Neuronal stem cell (in vitro differentiated cells): ENCODE measurements around the gene EFNA5.

ENCODE experiments used
- DNase-seq: peaks from one replicate; pipeline ENCODE4 v3.0.0-alpha.2; 2013; ENCODE audit warnings: low spot score
- H2AFZ ChIP-seq: one replicate; pipeline ENCODE4 v1.6.1; 2013; ENCODE audit warnings: mild to moderate bottlenecking, low read length, inconsistent platforms
- H2AK5ac ChIP-seq: 2 replicates; pipeline ENCODE4 v1.6.1; 2013; ENCODE audit warnings: low read depth, mild to moderate bottlenecking, inconsistent platforms, low read length, moderate library complexity, mixed read lengths
- H2BK120ac ChIP-seq: 2 replicates; pipeline ENCODE4 v1.6.1; 2013; ENCODE audit warnings: low read depth, mild to moderate bottlenecking, inconsistent platforms, low read length, moderate library complexity, mixed read lengths
- H2BK12ac ChIP-seq: one replicate; pipeline ENCODE4 v1.6.1; 2013; ENCODE audit warnings: low read length, inconsistent platforms
- H2BK15ac ChIP-seq: 2 replicates; pipeline ENCODE4 v1.6.1; 2013; ENCODE audit warnings: mild to moderate bottlenecking, low read length, inconsistent platforms, mixed read lengths
- H2BK5ac ChIP-seq: one replicate; pipeline ENCODE4 v1.6.1; 2013; ENCODE audit warnings: inconsistent platforms, mild to moderate bottlenecking, low read length, moderate library complexity
- H3K14ac ChIP-seq: one replicate; pipeline ENCODE4 v1.6.1; 2013; ENCODE audit warnings: low read length, inconsistent platforms
- H3K18ac ChIP-seq: 2 replicates; pipeline ENCODE4 v1.6.1; 2013; ENCODE audit warnings: low read length, inconsistent platforms
- H3K23ac ChIP-seq: 2 replicates; pipeline ENCODE4 v1.6.1; 2013; ENCODE audit warnings: low read depth, mild to moderate bottlenecking, mixed read lengths, low read length, inconsistent platforms; ENCODE audit not compliant: poor library complexity
- H3K27ac ChIP-seq: replicated peaks from 3 replicates; pipeline ENCODE4 v1.5.1; 2013; ENCODE audit warnings: low read length, inconsistent platforms
- H3K27me3 ChIP-seq, 3 experiments: 2 replicates each; pipeline ENCODE4 v1.6.1; 2013; ENCODE audit warnings: low read length in 3 of 3, mild to moderate bottlenecking in 2 of 3, inconsistent platforms in 1 of 3, low read depth in 1 of 3, mixed read lengths in 1 of 3, moderate library complexity in 1 of 3; ENCODE audit not compliant: control insufficient read depth in 3 of 3, insufficient read depth in 3 of 3
- H3K36me3 ChIP-seq, 2 donors: replicated peaks in 1 of 2; 2 replicates each; pipeline ENCODE4 v1.6.1; 2013; ENCODE audit warnings: low read length in 2 of 2; ENCODE audit not compliant: control insufficient read depth in 2 of 2, insufficient read depth in 2 of 2
- H3K4ac ChIP-seq: 2 replicates; pipeline ENCODE4 v1.6.1; 2013; ENCODE audit warnings: inconsistent platforms, mild to moderate bottlenecking, low read length, moderate library complexity
- H3K4me1 ChIP-seq, 2 donors: 1 replicate in 1 of 2; 2 replicates in 1 of 2; pipeline ENCODE4 v1.6.1; 2013; ENCODE audit warnings: low read length in 2 of 2, low read depth in 1 of 2; ENCODE audit not compliant: control insufficient read depth in 2 of 2, insufficient read depth in 1 of 2
- H3K4me2 ChIP-seq: one replicate; pipeline ENCODE4 v1.6.1; 2013; ENCODE audit warnings: mild to moderate bottlenecking, low read length, inconsistent platforms; ENCODE audit not compliant: insufficient read depth, poor library complexity, severe bottlenecking
- H3K4me3 ChIP-seq, 2 donors: 2 replicates each; pipeline ENCODE4 v1.5.1; 2013; ENCODE audit warnings: low read length in 2 of 2, mild to moderate bottlenecking in 2 of 2, inconsistent platforms in 1 of 2, moderate library complexity in 1 of 2
- H3K79me1 ChIP-seq: one replicate; pipeline ENCODE4 v1.6.1; 2013; ENCODE audit warnings: low read depth, mild to moderate bottlenecking, inconsistent platforms, low read length, moderate library complexity
- H3K9ac ChIP-seq: one replicate; pipeline ENCODE4 v1.6.1; 2013; ENCODE audit warnings: mild to moderate bottlenecking, low read depth, low read length, inconsistent platforms; ENCODE audit not compliant: poor library complexity
- H3K9me3 ChIP-seq, 2 donors: replicated peaks in 1 of 2; 2 replicates each; pipeline versions ENCODE3 to v1.6.1; 2013; ENCODE audit warnings: low read length in 2 of 2, mild to moderate bottlenecking in 2 of 2, inconsistent platforms in 1 of 2, low read depth in 1 of 2, mixed read lengths in 1 of 2, moderate library complexity in 1 of 2; ENCODE audit not compliant: control insufficient read depth in 2 of 2, insufficient read depth in 1 of 2
- H4K8ac ChIP-seq: one replicate; pipeline ENCODE4 v1.6.1; 2013; ENCODE audit warnings: low read depth, mild to moderate bottlenecking, inconsistent platforms, low read length, moderate library complexity
- H4K91ac ChIP-seq: one replicate; pipeline ENCODE4 v1.6.1; 2013; ENCODE audit warnings: low read length, low read depth, mild to moderate bottlenecking, inconsistent platforms; ENCODE audit not compliant: poor library complexity
- WGBS, 2 donors: extraction: QIAGEN DNeasy Blood & Tissue Kit; methylation state at CpG; one replicate each; pipeline ENCODE4 v1.1.7; 2013; ENCODE audit warnings: missing lambda C conversion rate in 2 of 2, mixed read lengths in 1 of 2; ENCODE audit not compliant: insufficient read length in 2 of 2, insufficient replicate concordance in 1 of 2; ENCODE audit errors: extremely low coverage in 2 of 2; 5-methylcytosine and 5-hydroxymethylcytosine counted together

The EFNA5 gene

DNA sequence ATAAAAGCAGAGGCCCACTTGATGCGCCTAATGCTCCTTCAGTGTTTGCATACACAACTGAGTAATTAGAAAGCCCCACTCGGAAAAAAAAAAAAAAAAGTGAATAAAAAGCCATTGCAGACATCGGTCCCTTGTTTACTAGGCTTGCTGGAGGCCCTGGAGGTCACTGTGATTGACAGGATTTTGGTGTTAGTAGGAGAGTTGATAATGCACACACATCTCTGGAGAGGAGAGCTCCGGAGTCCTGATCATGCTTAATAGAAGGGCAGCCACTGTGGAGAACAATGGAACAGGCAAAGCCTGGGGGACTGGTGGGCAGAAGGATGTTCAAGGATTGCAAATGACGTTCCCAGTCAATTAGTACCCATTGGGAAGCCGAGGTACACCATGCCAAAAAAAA, 152.5 kb downstream of the EFNA5 start:
- Histone ChIP-seq H3K4me1 (peaks cover 18 to 50% of the 10 kb centered on the region in 2 donors), H3K18ac (no peak overlapping the region), H3K27me3 (no peaks in the 10 kb centered on the region), H2BK15ac (no peak overlapping the region), H2BK12ac (no peak overlapping the region), H2BK5ac (no peak overlapping the region), H3K14ac (no peak overlapping the region), H3K23ac (no peak overlapping the region), H2AFZ (no peak overlapping the region), H3K36me3 (peaks cover 0 to 13% of the 10 kb centered on the region in 2 donors), H4K8ac (no peak overlapping the region), H3K4ac (no peak overlapping the region), H3K79me1 (no peaks in the 10 kb centered on the region), H3K9me3 (no peaks in the 10 kb centered on the region), H3K4me2 (no peak overlapping the region), H3K27ac (no peak overlapping the region), H3K4me3 (no peak overlapping the region), H3K9ac (no peak overlapping the region), H2BK120ac (no peak overlapping the region), H4K91ac (no peak overlapping the region), H2AK5ac (no peak overlapping the region)
- WGBS, 2 donors: no CpG with 5 or more reads among the region's 6 CpGs
- DNase-seq: no peak

DNA sequence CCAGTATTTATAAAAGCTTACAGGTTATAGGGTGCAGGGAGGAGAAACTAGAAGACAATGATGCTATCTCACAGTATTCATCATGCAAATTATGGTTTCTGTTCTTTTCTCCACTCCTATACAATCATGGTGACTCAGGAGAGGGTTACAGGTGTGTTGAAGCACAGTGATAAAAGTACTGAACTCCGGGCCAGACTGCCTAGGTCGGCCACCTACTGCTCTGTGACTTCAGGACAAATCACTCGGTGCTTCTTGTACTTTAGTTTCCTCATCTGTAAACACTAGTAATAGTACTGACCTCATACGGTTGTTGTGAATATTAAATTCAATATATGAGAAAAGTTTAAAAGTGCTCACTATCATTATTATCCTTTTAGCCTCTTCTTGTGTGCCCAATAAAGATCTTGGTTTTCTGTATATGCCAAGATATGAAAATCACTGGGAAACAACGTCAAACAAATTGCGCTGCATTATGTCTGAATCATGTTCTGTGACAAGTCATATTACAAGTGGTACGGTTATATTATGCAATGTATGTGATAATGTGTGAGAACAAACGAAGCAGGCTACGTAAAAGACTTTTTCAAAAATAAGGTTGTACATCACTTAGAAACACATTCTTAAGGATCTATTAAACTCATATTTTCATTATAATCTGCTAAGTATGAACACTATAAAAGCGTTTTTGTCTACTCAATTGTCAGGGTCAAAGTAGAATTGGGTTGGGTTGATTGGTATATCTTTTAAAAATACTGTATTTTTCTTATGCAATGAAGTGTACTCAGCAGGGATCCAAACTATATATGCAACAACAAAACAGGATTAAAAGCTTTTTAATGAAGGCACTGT, 153.3 kb downstream of the EFNA5 start:
- no peak overlapping the region for H2AK5ac ChIP-seq
- no peaks in the 10 kb centered on the region for H3K27me3 ChIP-seq
- H4K8ac ChIP-seq: no peak overlapping the region
- H3K4me2 ChIP-seq: no peak overlapping the region
- H3K36me3 ChIP-seq: peaks cover 0 to 13% of the 10 kb centered on the region in 2 donors
- no peak overlapping the region for H2AFZ ChIP-seq
- no peak overlapping the region for H4K91ac ChIP-seq
- H3K4ac ChIP-seq: no peak overlapping the region
- no peaks in the 10 kb centered on the region for H3K9me3 ChIP-seq
- H3K27ac ChIP-seq: no peak overlapping the region
- no peak overlapping the region for H2BK5ac ChIP-seq
- no peak overlapping the region for H3K4me3 ChIP-seq
- no peak overlapping the region for H3K18ac ChIP-seq
- peaks cover 25 to 57% of the 10 kb centered on the region in 2 donors for H3K4me1 ChIP-seq
- no peak overlapping the region for H3K23ac ChIP-seq
- H3K14ac ChIP-seq: no peak overlapping the region
- no peak overlapping the region for H2BK120ac ChIP-seq
- H2BK15ac ChIP-seq: no peak overlapping the region
- H3K9ac ChIP-seq: no peak overlapping the region
- H3K79me1 ChIP-seq: no peaks in the 10 kb centered on the region
- H2BK12ac ChIP-seq: no peak overlapping the region
- no CpG with 5 or more reads among the region's 10 CpGs for WGBS, 2 donors
- no peak for DNase-seq

DNA sequence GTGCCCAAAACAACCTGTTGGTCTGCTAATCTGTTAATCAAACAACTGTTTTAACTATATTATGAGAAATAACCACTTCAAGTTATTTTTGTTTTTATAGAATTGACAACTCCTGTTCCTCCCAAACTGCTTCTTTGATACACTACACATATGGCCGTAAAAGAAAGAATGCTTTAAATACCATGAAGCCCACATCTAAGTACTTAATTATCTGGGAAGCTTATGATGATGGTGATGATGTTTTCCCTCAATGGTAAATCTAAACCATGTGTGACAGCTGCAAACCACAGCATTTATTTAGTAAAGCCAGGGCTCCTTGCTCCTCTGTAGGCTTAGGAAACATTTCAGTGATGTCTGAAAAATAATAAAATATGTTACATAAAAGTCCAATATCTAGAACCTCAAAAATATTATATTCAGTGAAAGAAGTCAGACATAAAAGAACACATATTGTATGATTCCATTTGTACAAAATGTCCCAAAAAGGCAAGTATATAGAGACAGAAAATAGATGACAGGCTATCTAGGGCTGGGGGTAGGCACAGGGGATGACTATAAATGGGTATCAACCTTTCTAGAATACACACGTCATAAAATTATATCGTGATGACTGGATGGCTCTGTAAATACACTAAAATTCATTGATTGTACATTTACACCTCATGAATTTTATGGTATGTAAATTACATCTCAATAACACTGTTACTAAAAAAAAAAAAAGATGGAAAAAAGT, 154.1 kb downstream of the EFNA5 start:
- Histone ChIP-seq H2BK12ac (no peak overlapping the region), H3K79me1 (no peaks in the 10 kb centered on the region), H3K27ac (no peak overlapping the region), H2BK15ac (no peak overlapping the region), H3K9ac (no peak overlapping the region), H2BK5ac (no peak overlapping the region), H3K4me3 (no peak overlapping the region), H2BK120ac (no peak overlapping the region), H3K4me1 (peaks cover 27 to 62% of the 10 kb centered on the region in 2 donors), H3K14ac (no peak overlapping the region), H2AFZ (no peak overlapping the region), H3K18ac (no peak overlapping the region), H4K8ac (no peak overlapping the region), H3K36me3 (peaks cover 0 to 13% of the 10 kb centered on the region in 2 donors), H3K4ac (no peak overlapping the region), H3K27me3 (no peaks in the 10 kb centered on the region), H3K23ac (no peak overlapping the region), H3K9me3 (no peaks in the 10 kb centered on the region), H4K91ac (no peak overlapping the region), H2AK5ac (no peak overlapping the region), H3K4me2 (no peak overlapping the region)
- no CpG with 5 or more reads among the region's 3 CpGs for WGBS, 2 donors
- DNase-seq: no peak

DNA sequence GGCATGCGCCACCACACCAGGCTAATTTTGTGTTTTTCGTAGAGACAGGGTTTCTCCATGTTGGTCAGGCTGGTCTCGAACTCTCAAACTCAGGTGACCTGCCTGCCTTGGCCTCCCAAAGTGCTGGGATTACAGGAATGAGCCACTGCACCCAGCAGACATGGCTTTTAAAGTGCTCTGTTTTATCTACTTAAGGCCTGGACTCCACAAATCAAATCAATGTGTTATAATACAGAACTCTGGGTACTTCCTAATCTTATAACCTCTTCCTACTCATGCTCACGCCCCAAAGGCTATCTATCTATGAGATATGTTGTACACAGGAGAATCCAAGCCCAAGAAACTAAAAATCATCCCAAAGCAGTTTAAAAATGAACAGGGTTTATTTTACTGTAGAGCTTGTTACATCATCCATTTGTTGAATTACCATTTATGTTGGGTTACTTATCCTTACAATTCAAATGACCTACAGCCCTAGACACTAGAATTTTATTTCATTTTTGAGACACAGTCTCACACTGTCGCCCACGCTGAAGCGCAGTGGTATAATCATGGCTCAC, 155.1 kb downstream of the EFNA5 start:
- Histone ChIP-seq H3K9me3 (no peaks in the 10 kb centered on the region), H2BK120ac (no peak overlapping the region), H2BK12ac (no peak overlapping the region), H3K14ac (no peak overlapping the region), H3K4me3 (no peak overlapping the region), H2BK5ac (no peak overlapping the region), H4K8ac (no peak overlapping the region), H3K4ac (no peak overlapping the region), H2AK5ac (no peak overlapping the region), H3K36me3 (peaks cover 0 to 13% of the 10 kb centered on the region in 2 donors), H3K27me3 (no peaks in the 10 kb centered on the region), H3K79me1 (no peaks in the 10 kb centered on the region), H3K9ac (no peak overlapping the region), H4K91ac (no peak overlapping the region), H3K4me2 (no peak overlapping the region), H2BK15ac (no peak overlapping the region), H3K4me1 (peaks cover 27 to 62% of the 10 kb centered on the region in 2 donors), H3K23ac (no peak overlapping the region), H2AFZ (no peak overlapping the region), H3K27ac (no peak overlapping the region), H3K18ac (no peak overlapping the region)
- WGBS, 2 donors: no CpG with 5 or more reads among the region's 7 CpGs
- DNase-seq: no peak
